ENCODE measurements around the gene NKIRAS2. TPM values are rescaled to one million over a fixed set of nuclear protein-coding genes. Genes with fewer than 3 reads are reported as not detected.

NKIRAS2 gene
- total and polyA plus RNA-seq, 2 experiments from 2014 or later: 31.3 to 52.9 TPM

GRCh38 chr17:42027590-42027889, 7.7 kb downstream of the NKIRAS2 start:
- Mint-ChIP-seq H3K27ac (no peak overlapping the region), H3K4me1 (peaks cover 29% of the 10 kb centered on the region), H3K36me3 (ENCODE audit: low read depth) (peaks cover 23% of the 10 kb centered on the region), H3K27me3 (ENCODE audit: insufficient read depth, low read depth, poor library complexity) (peaks cover 14% of the 10 kb centered on the region), H3K4me3 (no peak overlapping the region), H3K9me3 (no peaks in the 10 kb centered on the region; the same call in 2 of the 3 replicates)
- Histone ChIP-seq H4K20me1 (replicated peaks; ENCODE audit: insufficient read depth) (no peaks in the 10 kb centered on the region; the same call in 1 of the 2 replicates), H3K79me2 (replicated peaks; ENCODE audit: insufficient read depth) (no peaks in the 10 kb centered on the region), H3K4me2 (no peak overlapping the region), H3K4me1 (ENCODE audit: insufficient read depth) (peaks cover 5% of the 10 kb centered on the region; the same call in 1 of the 2 replicates), H3K4me3 (no peak overlapping the region), H3K36me3 (ENCODE audit: insufficient read depth) (peaks cover under 1% of the 10 kb centered on the region; the same call in 1 of the 2 replicates), H3K27me3 (ENCODE audit: insufficient read depth) (no peaks in the 10 kb centered on the region), H2AFZ (no peak overlapping the region), H3K27ac (ENCODE audit: low read depth) (no peak overlapping the region), H3K9me2 (ENCODE audit: insufficient read depth) (no peaks in the 10 kb centered on the region), H3F3A (replicated peaks; ENCODE audit: low read depth) (peaks cover 19% of the 10 kb centered on the region; the same call in 1 of the 2 replicates)
- DNase-seq (ENCODE audit: low spot score) (no peak), ATAC-seq (no peak)
- TF ChIP-seq ZNF114 (CRISPR knock-in tag; IDR thresholded peaks at IDR 0.05) (no peak), POLR2AphosphoS5 (IDR thresholded peaks at IDR 0.05; ENCODE audit: low read depth) (no peak), NANOG (IDR thresholded peaks at IDR 0.05; ENCODE audit: borderline replicate concordance) (no peak), CREB1 (CRISPR knock-in tag; IDR thresholded peaks at IDR 0.05; ENCODE audit: low read depth) (no peak), JUNB (IDR thresholded peaks at IDR 0.05; ENCODE audit: unreplicated experiment) (no peak), ZNF462 (CRISPR knock-in tag; IDR thresholded peaks at IDR 0.05) (no peak), EZH2 (IDR thresholded peaks at IDR 0.05; ENCODE audit: low read depth, unreplicated experiment) (no peak), ZNF331 (CRISPR knock-in tag; IDR thresholded peaks at IDR 0.05; ENCODE audit: low read depth) (no peak), EZH2phosphoT487 (IDR thresholded peaks at IDR 0.05; ENCODE audit: unreplicated experiment) (no peak), STAT1 (IDR thresholded peaks at IDR 0.05; ENCODE audit: unreplicated experiment) (no peak)
- TF ChIP-seq, protein P1, sequence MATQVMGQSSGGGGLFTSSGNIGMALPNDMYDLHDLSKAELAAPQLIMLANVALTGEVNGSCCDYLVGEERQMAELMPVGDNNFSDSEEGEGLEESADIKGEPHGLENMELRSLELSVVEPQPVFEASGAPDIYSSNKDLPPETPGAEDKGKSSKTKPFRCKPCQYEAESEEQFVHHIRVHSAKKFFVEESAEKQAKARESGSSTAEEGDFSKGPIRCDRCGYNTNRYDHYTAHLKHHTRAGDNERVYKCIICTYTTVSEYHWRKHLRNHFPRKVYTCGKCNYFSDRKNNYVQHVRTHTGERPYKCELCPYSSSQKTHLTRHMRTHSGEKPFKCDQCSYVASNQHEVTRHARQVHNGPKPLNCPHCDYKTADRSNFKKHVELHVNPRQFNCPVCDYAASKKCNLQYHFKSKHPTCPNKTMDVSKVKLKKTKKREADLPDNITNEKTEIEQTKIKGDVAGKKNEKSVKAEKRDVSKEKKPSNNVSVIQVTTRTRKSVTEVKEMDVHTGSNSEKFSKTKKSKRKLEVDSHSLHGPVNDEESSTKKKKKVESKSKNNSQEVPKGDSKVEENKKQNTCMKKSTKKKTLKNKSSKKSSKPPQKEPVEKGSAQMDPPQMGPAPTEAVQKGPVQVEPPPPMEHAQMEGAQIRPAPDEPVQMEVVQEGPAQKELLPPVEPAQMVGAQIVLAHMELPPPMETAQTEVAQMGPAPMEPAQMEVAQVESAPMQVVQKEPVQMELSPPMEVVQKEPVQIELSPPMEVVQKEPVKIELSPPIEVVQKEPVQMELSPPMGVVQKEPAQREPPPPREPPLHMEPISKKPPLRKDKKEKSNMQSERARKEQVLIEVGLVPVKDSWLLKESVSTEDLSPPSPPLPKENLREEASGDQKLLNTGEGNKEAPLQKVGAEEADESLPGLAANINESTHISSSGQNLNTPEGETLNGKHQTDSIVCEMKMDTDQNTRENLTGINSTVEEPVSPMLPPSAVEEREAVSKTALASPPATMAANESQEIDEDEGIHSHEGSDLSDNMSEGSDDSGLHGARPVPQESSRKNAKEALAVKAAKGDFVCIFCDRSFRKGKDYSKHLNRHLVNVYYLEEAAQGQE (IDR thresholded peaks at IDR 0.05; ENCODE audit: unreplicated experiment): no peak
- TF ChIP-seq, protein P2, sequence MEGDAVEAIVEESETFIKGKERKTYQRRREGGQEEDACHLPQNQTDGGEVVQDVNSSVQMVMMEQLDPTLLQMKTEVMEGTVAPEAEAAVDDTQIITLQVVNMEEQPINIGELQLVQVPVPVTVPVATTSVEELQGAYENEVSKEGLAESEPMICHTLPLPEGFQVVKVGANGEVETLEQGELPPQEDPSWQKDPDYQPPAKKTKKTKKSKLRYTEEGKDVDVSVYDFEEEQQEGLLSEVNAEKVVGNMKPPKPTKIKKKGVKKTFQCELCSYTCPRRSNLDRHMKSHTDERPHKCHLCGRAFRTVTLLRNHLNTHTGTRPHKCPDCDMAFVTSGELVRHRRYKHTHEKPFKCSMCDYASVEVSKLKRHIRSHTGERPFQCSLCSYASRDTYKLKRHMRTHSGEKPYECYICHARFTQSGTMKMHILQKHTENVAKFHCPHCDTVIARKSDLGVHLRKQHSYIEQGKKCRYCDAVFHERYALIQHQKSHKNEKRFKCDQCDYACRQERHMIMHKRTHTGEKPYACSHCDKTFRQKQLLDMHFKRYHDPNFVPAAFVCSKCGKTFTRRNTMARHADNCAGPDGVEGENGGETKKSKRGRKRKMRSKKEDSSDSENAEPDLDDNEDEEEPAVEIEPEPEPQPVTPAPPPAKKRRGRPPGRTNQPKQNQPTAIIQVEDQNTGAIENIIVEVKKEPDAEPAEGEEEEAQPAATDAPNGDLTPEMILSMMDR (conservative IDR thresholded peaks at IDR 0.05; ENCODE audit: low read depth in 2 of 2): no peak
- TF ChIP-seq, protein P3, sequence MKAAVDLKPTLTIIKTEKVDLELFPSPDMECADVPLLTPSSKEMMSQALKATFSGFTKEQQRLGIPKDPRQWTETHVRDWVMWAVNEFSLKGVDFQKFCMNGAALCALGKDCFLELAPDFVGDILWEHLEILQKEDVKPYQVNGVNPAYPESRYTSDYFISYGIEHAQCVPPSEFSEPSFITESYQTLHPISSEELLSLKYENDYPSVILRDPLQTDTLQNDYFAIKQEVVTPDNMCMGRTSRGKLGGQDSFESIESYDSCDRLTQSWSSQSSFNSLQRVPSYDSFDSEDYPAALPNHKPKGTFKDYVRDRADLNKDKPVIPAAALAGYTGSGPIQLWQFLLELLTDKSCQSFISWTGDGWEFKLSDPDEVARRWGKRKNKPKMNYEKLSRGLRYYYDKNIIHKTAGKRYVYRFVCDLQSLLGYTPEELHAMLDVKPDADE (IDR thresholded peaks at IDR 0.05): no peak

All from GM23338 (cell line).